Inflammatory macrophage treated with lipopolysaccharide for 1 hour (primary cell): ENCODE results near the gene SYNGR4.
"Not testable (repeated sequence)": the region's sequence is repeated elsewhere in the genome, so short reads cannot be mapped to it uniquely, and the experiment has no call there.

Source experiments
- DNase-seq, 2 donors: peaks; one replicate each; pipeline ENCODE4 v3.0.0-alpha.2; 2020 to 2022

Gene SYNGR4

GRCh38 chr19:48371771-48372170 lies 7.6 kb downstream of the SYNGR4 start:
- DNase-seq, result not testable (repeated sequence)

GRCh38 chr19:48372904-48373303 lies 8.7 kb downstream of the SYNGR4 start:
- DNase-seq, result no peak

GRCh38 chr19:48373567-48373966 lies 9.4 kb downstream of the SYNGR4 start:
- DNase-seq, result no peak

GRCh38 chr19:48378194-48378570 lies 14.0 kb downstream of the SYNGR4 start:
- no peak for DNase-seq

- no peak for DNase-seq
Observed at GRCh38 chr19:48379058-48379457, 14.9 kb downstream of the SYNGR4 start.

- DNase-seq, result no peak
Observed at GRCh38 chr19:48381178-48381950, 17.2 kb downstream of the SYNGR4 start.

- peak; percentile 12 to 36 for DNase-seq
Observed at GRCh38 chr19:48382286-48382685, 18.1 kb downstream of the SYNGR4 start.

GRCh38 chr19:48385461-48386087 lies 21.4 kb downstream of the SYNGR4 start:
- DNase-seq, result no peak

GRCh38 chr19:48386981-48387380 lies 22.8 kb downstream of the SYNGR4 start:
- DNase-seq, result no peak

- peak; percentile 40 to 54 for DNase-seq
Observed at GRCh38 chr19:48390188-48391099, 26.3 kb downstream of the SYNGR4 start.

GRCh38 chr19:48391100-48392005 lies 27.2 kb downstream of the SYNGR4 start, which contains the start of gene KDELR1:
Gene KDELR1, minus strand, starts transcription at chr19:48391551. Its CDS starts 193 bp downstream, at chr19:48391358.
- peak; percentile 57 to 91 for DNase-seq

- not testable (repeated sequence) for DNase-seq
Observed at GRCh38 chr19:48392006-48392344, 27.8 kb downstream of the SYNGR4 start.

- no peak for DNase-seq
Observed at GRCh38 chr19:48392860-48393558, 28.8 kb downstream of the SYNGR4 start.

GRCh38 chr19:48393559-48394330 lies 29.6 kb downstream of the SYNGR4 start, which contains the start of gene GRIN2D:
Gene GRIN2D, plus strand, starts transcription at chr19:48393668. Its CDS starts 4,725 bp downstream, at chr19:48398393.
- no peak for DNase-seq

GRCh38 chr19:48394331-48395169 lies 30.4 kb downstream of the SYNGR4 start:
- DNase-seq, result no peak

GRCh38 chr19:48395170-48395455 lies 30.9 kb downstream of the SYNGR4 start:
- no peak for DNase-seq

- no peak for DNase-seq
Observed at GRCh38 chr19:48395499-48395898, 31.3 kb downstream of the SYNGR4 start.

GRCh38 chr19:48396016-48396823 lies 32.1 kb downstream of the SYNGR4 start:
- DNase-seq, result no peak

GRCh38 chr19:48396824-48397176 lies 32.6 kb downstream of the SYNGR4 start:
- DNase-seq, result no peak
